PFSK-1 (cell line): ENCODE measurements around the gene DRD2.

Experiments
- POLR2AphosphoS5 ChIP-seq: IDR thresholded peaks from 2 replicates; pipeline ENCODE4 v1.6.1; 2012; ENCODE audit warnings: low read depth, mild to moderate bottlenecking, control low read depth, low read length, moderate library complexity
- REST ChIP-seq, 2 experiments: IDR thresholded peaks; 2 replicates each; pipeline versions ENCODE4 v1.6.1 to v1.8.0; 2011 to 2012; ENCODE audit warnings: low read depth in 2 of 2, low read length in 2 of 2, control low read depth in 1 of 2, inconsistent platforms in 1 of 2, mild to moderate bottlenecking in 1 of 2, moderate library complexity in 1 of 2; ENCODE audit not compliant: insufficient read depth in 1 of 2
- SIN3A ChIP-seq: IDR thresholded peaks from 2 replicates; pipeline ENCODE4 v1.6.1; 2012; ENCODE audit warnings: mild to moderate bottlenecking, low read length, moderate library complexity, borderline replicate concordance; ENCODE audit not compliant: insufficient read depth
- TAF1 ChIP-seq: IDR thresholded peaks from 2 replicates; pipeline ENCODE4 v1.6.1; 2012; ENCODE audit warnings: low read length, control low read depth, borderline replicate concordance; ENCODE audit not compliant: insufficient read depth

- no peak for TF ChIP-seq POLR2AphosphoS5
- no peak for TF ChIP-seq REST (IDR thresholded peaks at IDR 0.05; ENCODE audit: insufficient read depth in 1 of 2, low read depth in 2 of 2, low read length in 2 of 2)
- TF ChIP-seq SIN3A: no peak
- no peak for TF ChIP-seq TAF1
Observed at GRCh38 chr11:113488931-113489351, 13.7 kb upstream of the DRD2 start.
